Measurements from ENCODE around the gene NOTCH1. TPM values are rescaled to one million over a fixed set of nuclear protein-coding genes. Genes with fewer than 3 reads are reported as not detected.
"Not testable (repeated sequence)": the region's sequence is repeated elsewhere in the genome, so short reads cannot be mapped to it uniquely, and the experiment has no call there.

NOTCH1 gene
- total and polyA plus RNA-seq, 8 donors, result 9.3 to 39.8 (median 22.5) TPM

DNA sequence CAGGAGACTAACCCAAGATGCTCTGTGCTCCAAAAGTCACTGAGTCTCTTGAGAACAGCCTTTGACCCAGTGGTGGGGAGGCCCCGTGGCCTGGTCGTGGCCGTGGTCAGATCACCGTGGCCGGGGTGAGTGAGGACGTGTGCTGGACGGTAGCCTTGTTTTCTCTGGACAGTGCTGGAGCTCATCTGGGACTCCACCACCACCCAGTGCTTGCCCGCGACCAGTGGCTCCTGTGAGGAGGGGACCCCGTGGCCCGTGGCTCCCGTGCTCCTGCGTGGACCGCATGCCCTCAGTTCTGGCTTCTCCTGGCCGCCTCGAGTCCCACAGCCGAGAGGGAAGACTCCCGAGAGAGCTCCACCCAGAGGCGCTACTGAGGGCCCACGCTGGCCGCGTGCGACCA is 15.9 kb upstream of the NOTCH1 start:
- no peaks in the 10 kb centered on the region for H3K4me1 ChIP-seq
- H3K36me3 ChIP-seq, result no peaks in the 10 kb centered on the region
- ATAC-seq (no peak), FAIRE-seq (no peak), DNase-seq (peak in 2 of 6 donors; percentile 21 to 56)
- no peak for TF ChIP-seq CTCF (IDR thresholded peaks at IDR 0.05)
- H3K27me3 ChIP-seq, result no peaks in the 10 kb centered on the region
- no peaks in the 10 kb centered on the region for H3K9me3 ChIP-seq
- intact Hi-C loops (cut with DNase I), result no loop called here
- no peak overlapping the region for H3K27ac ChIP-seq
- H3K4me3 ChIP-seq, result no peak overlapping the region
- 86 to 88% methylated on average over 23 of the region's 23 CpGs for WGBS, 2 donors

DNA sequence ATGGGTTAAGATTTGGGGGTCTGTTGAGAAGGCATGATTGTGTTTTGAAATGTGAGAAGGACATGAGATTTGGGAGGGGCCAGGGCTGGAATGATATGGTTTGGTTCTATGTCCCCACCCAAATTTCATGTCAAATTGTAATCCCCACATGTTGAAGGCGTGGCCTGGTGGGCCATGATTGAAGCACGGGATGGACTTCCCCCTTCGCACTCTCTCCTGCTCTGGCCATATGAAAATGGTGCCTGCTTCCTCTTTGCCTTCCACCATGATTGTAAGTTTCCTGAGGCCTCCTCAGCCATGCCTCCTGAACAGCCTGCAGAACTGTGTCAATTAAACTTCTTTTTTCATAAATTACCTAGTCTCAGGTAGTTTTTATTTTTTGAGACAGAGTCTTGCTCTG is 14.7 kb upstream of the NOTCH1 start:
- Histone ChIP-seq H3K9me3 (no peaks in the 10 kb centered on the region), H3K36me3 (no peaks in the 10 kb centered on the region), H3K27ac (no peak overlapping the region), H3K4me1 (no peaks in the 10 kb centered on the region), H3K4me3 (no peak overlapping the region), H3K27me3 (no peaks in the 10 kb centered on the region)
- no peak for TF ChIP-seq CTCF (IDR thresholded peaks at IDR 0.05)
- intact Hi-C loops (cut with DNase I), result no loop called here
- WGBS, 2 donors, result 85 to 87% methylated on average over 3 of the region's 3 CpGs
- DNase-seq (peak in 2 of 6 donors; percentile 3 to 8), FAIRE-seq (no peak), ATAC-seq (no peak)

GRCh38 chr9:136559371-136559770 is 13.5 kb upstream of the NOTCH1 start:
- H3K27ac ChIP-seq; H3K27me3 ChIP-seq; ATAC-seq; H3K36me3 ChIP-seq; H3K4me1 ChIP-seq; H3K4me3 ChIP-seq; intact Hi-C loops (cut with DNase I); FAIRE-seq; H3K9me3 ChIP-seq: not testable (repeated sequence)
- peak in 2 of 6 donors; percentile 3 to 9 for DNase-seq
- WGBS, 2 donors, result 97 to 98% methylated on average over 2 of the region's 2 CpGs

- H3K4me3 ChIP-seq; FAIRE-seq; H3K36me3 ChIP-seq; H3K4me1 ChIP-seq; H3K27me3 ChIP-seq; DNase-seq; H3K9me3 ChIP-seq; intact Hi-C loops (cut with DNase I); ATAC-seq: not testable (repeated sequence)
- 92 to 93% methylated on average over 5 of the region's 5 CpGs for WGBS, 2 donors
- peak overlapping the region in 2 of 4 donors; percentile 30 to 61 for H3K27ac ChIP-seq
Measured at GRCh38 chr9:136558846-136559245, 13.0 kb upstream of the NOTCH1 start.

DNA sequence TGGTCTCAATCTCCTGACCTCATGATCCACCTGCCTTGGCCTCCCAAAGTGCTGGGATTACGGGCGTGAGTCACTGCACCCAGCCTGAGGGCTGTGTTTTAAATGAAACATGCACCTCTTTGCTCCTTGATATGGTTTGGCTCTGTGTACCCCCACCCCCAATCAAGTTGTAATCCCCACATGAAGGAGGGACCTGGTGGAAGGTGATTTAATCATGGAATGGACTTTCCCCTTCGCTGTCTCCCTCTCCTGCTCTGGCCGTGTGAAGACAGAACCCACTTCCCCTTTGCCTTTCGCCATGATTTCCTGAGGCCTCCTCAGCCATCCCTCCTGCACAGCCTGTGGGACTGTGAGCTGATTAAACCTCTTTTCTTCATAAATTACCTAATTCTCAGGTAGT is 12.5 kb upstream of the NOTCH1 start:
- no peaks in the 10 kb centered on the region for H3K4me1 ChIP-seq
- intact Hi-C loops (cut with DNase I), result no loop called here
- peak in 1 of 4 donors; percentile 57 for ATAC-seq
- no peaks in the 10 kb centered on the region for H3K36me3 ChIP-seq
- no peak for TF ChIP-seq CTCF (IDR thresholded peaks at IDR 0.05)
- H3K27ac ChIP-seq, result peak overlapping the region in 2 of 4 donors; percentile 30 to 61
- DNase-seq, result peak in 1 of 6 donors; percentile 1
- no peaks in the 10 kb centered on the region for H3K27me3 ChIP-seq
- no peak for FAIRE-seq
- no peak overlapping the region for H3K4me3 ChIP-seq
- WGBS, 2 donors, result 53 to 55% methylated on average over 5 of the region's 5 CpGs
- no peaks in the 10 kb centered on the region for H3K9me3 ChIP-seq

DNA sequence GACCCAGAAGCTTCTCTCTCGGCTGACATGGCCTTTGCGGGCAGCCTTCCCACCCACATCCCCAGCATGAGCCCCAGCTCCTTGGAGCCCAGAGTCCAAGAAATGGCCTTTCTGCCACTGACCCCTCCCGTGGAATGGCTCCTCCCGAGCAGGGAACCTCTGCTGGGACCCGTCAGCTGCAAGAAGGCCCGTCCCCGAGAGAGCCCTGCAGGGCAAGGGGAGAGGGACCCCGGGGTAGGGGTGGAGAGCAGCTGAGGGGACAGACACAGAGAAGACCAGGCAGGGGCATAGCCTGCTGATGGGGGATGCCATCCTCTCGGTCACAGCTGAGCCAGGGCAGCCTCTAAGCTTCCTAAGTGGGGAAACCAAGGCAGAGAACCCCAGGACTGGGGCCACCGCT is 11.2 kb upstream of the NOTCH1 start:
- H3K4me3 ChIP-seq, result no peak overlapping the region
- TF ChIP-seq CTCF (IDR thresholded peaks at IDR 0.05), result no peak
- intact Hi-C loops (cut with DNase I), result no loop called here
- DNase-seq, result peak in 1 of 6 donors; percentile 70
- ATAC-seq, result no peak
- H3K36me3 ChIP-seq, result no peaks in the 10 kb centered on the region
- H3K27ac ChIP-seq, result peak overlapping the region in 1 of 4 donors; percentile 15
- FAIRE-seq, result no peak
- no peaks in the 10 kb centered on the region for H3K4me1 ChIP-seq
- no peaks in the 10 kb centered on the region for H3K27me3 ChIP-seq
- no peaks in the 10 kb centered on the region for H3K9me3 ChIP-seq
- 81 to 90% methylated on average over 9 to 10 of the region's 10 CpGs for WGBS, 2 donors
